IMR-90 (cell line): ENCODE results near the gene STARD6. TPM values are rescaled to one million over a fixed set of nuclear protein-coding genes. Genes with fewer than 3 reads are reported as not detected.
A peak's percentile ranks its signal among the peaks of the same experiment; 100 is the strongest.
"Not testable (repeated sequence)": the region's sequence is repeated elsewhere in the genome, so short reads cannot be mapped to it uniquely, and the experiment has no call there.

ENCODE experiments used
- ATAC-seq: fragments of 200-7000 bp; cut with Tn5 transposase; 2 replicates; pipeline ENCODE4 v1.9.1; 2020; ENCODE audit warnings: low read depth, mild to moderate bottlenecking, moderate library complexity
- BruUV-seq: library from RNA; stranded (reverse); fragments of 400-500 nt; replicated peaks from 2 replicates; lab custom pipeline; 2021; lab: Mats Ljungman, UMichigan
- CTCF ChIA-PET: fragments of 300-600 bp; formaldehyde crosslinking; extraction: SDS; loops from one replicate; lab custom pipeline; 2021; ENCODE audit warnings: antibody characterized with exemption; lab: Yijun Ruan, JAX
- POLR2A ChIA-PET: fragments of 300-600 bp; sonication (Branson Sonifier 250); formaldehyde crosslinking; loops from one replicate; lab custom pipeline; 2022; ENCODE audit warnings: antibody characterized with exemption; ENCODE audit not compliant: unreplicated experiment; lab: Charles Lee
- DNase-seq: peaks from one replicate; pipeline ENCODE4 v3.0.0; 2013
- H2AFZ ChIP-seq: replicated peaks from 2 replicates; pipeline ENCODE3; 2013; ENCODE audit warnings: low read length, mild to moderate bottlenecking; ENCODE audit not compliant: poor library complexity
- H2AK5ac ChIP-seq: 2 replicates; pipeline ENCODE4 v1.6.1; 2013; ENCODE audit warnings: low read depth, low read length, inconsistent platforms
- H2AK9ac ChIP-seq: replicated peaks from 2 replicates; pipeline ENCODE3; 2013; ENCODE audit warnings: mild to moderate bottlenecking, low read depth, low read length, moderate library complexity; ENCODE audit not compliant: poor library complexity
- H2BK120ac ChIP-seq: 2 replicates; pipeline ENCODE4 v1.6.1; 2013; ENCODE audit warnings: low read depth, low read length, inconsistent platforms
- H2BK15ac ChIP-seq: 3 replicates; pipeline ENCODE4 v1.6.1; 2013; ENCODE audit warnings: low read depth, low read length, inconsistent platforms
- H2BK20ac ChIP-seq: 2 replicates; pipeline ENCODE4 v1.6.1; 2013; ENCODE audit warnings: low read depth, mild to moderate bottlenecking, inconsistent platforms, low read length, moderate library complexity
- H2BK5ac ChIP-seq: 2 replicates; pipeline ENCODE4 v1.6.1; 2013; ENCODE audit warnings: mild to moderate bottlenecking, low read depth, low read length, inconsistent platforms; ENCODE audit not compliant: poor library complexity, severe bottlenecking
- H3K14ac ChIP-seq: replicated peaks from 2 replicates; pipeline ENCODE4 v1.6.1; 2013; ENCODE audit warnings: low read depth, low read length, inconsistent platforms
- H3K18ac ChIP-seq: 2 replicates; pipeline ENCODE4 v1.6.1; 2013; ENCODE audit warnings: low read depth, low read length, control low read depth
- H3K23ac ChIP-seq: 2 replicates; pipeline ENCODE4 v1.6.1; 2013; ENCODE audit warnings: low read depth, low read length, inconsistent platforms
- H3K27ac ChIP-seq: 2 replicates; pipeline ENCODE4 v1.5.1; 2013; ENCODE audit warnings: mild to moderate bottlenecking, control low read depth, low read length; ENCODE audit not compliant: insufficient read depth
- H3K27me3 ChIP-seq: 2 replicates; pipeline ENCODE4 v1.6.1; 2013; ENCODE audit warnings: low read length; ENCODE audit not compliant: control insufficient read depth, insufficient read depth
- H3K36me3 ChIP-seq: 2 replicates; pipeline ENCODE4 v1.6.1; 2013; ENCODE audit warnings: low read length, mixed read lengths; ENCODE audit not compliant: control insufficient read depth, insufficient read depth
- H3K4ac ChIP-seq: 2 replicates; pipeline ENCODE4 v1.6.1; 2013; ENCODE audit warnings: low read depth, low read length, inconsistent platforms
- H3K4me1 ChIP-seq: 2 replicates; pipeline ENCODE4 v1.6.1; 2013; ENCODE audit warnings: low read length, mixed read lengths; ENCODE audit not compliant: control insufficient read depth, insufficient read depth
- H3K4me2 ChIP-seq: 2 replicates; pipeline ENCODE4 v1.6.1; 2013; ENCODE audit warnings: low read depth, mild to moderate bottlenecking, control low read depth, low read length, moderate library complexity
- H3K4me3 ChIP-seq: 2 replicates; pipeline ENCODE4 v1.5.1; 2013; ENCODE audit warnings: low read depth, mild to moderate bottlenecking, control low read depth, low read length, moderate library complexity; ENCODE audit not compliant: insufficient read depth
- H3K56ac ChIP-seq: 2 replicates; pipeline ENCODE4 v1.6.1; 2013; ENCODE audit warnings: low read length, inconsistent platforms; ENCODE audit not compliant: insufficient read depth; ENCODE audit errors: extremely low read depth
- H3K79me1 ChIP-seq, 2 experiments: 2 replicates each; pipeline ENCODE4 v1.6.1; 2013; ENCODE audit warnings: low read length in 2 of 2, inconsistent platforms in 1 of 2, low read depth in 1 of 2
- H3K9ac ChIP-seq: 2 replicates; pipeline ENCODE4 v1.6.1; 2013; ENCODE audit warnings: low read depth, low read length, control low read depth
- H3K9me1 ChIP-seq: 2 replicates; pipeline ENCODE4 v1.6.1; 2013; ENCODE audit warnings: low read length, inconsistent platforms; ENCODE audit not compliant: insufficient read depth
- H3K9me3 ChIP-seq: 2 replicates; pipeline ENCODE4 v1.6.1; 2013; ENCODE audit warnings: low read length; ENCODE audit not compliant: control insufficient read depth, insufficient read depth
- H4K20me1 ChIP-seq: 2 replicates; pipeline ENCODE4 v1.6.1; 2013; ENCODE audit warnings: low read length, inconsistent platforms; ENCODE audit not compliant: insufficient read depth
- H4K5ac ChIP-seq: 2 replicates; pipeline ENCODE4 v1.6.1; 2013; ENCODE audit warnings: mild to moderate bottlenecking, low read depth, low read length, control low read depth
- H4K8ac ChIP-seq, 2 experiments: 2 replicates each; pipeline ENCODE4 v1.6.1; 2013; ENCODE audit warnings: low read depth in 2 of 2, low read length in 2 of 2, control low read depth in 1 of 2, inconsistent platforms in 1 of 2
- H4K91ac ChIP-seq: 2 replicates; pipeline ENCODE4 v1.6.1; 2013; ENCODE audit warnings: low read depth, low read length, inconsistent platforms; ENCODE audit not compliant: insufficient read depth
- WGBS, 2 experiments: methylation state at CpG; one replicate each; pipeline versions ENCODE4 v1.1.5 to v1.1.7; 2013; ENCODE audit warnings: missing lambda C conversion rate in 2 of 2; ENCODE audit not compliant: insufficient read length in 1 of 2; ENCODE audit errors: extremely low coverage in 2 of 2; 5-methylcytosine and 5-hydroxymethylcytosine counted together
- dilution Hi-C: fragments of 300-500 bp; cut with HindIII; formaldehyde crosslinking; loops from one replicate; pipeline ENCODE4 v1.14.3; 2018; ENCODE audit warnings: low sequenced_read_pairs; ENCODE audit not compliant: unreplicated experiment
- in situ Hi-C: fragments of 300-500 bp; cut with MboI; formaldehyde crosslinking; loops from 3 replicates; pipeline ENCODE4 v1.14.3; 2019; ENCODE audit warnings: low sequenced_read_pairs, inconsistent platforms, mixed read lengths
- intact Hi-C: fragments of 100-400 bp; cut with micrococcal nuclease; formaldehyde crosslinking; loops from 2 replicates; pipeline ENCODE4 v1.10.0; 2022
- polyA plus RNA-seq, 3 experiments: library from polyadenylated mRNA; depleted of rRNA; stranded (reverse); fragments of >200 nt; gene quantifications; 2 replicates each; pipeline ENCODE4 v1.2.3, GENCODE V29; 2012; ENCODE audit warnings: low replicate concordance in 1 of 3
- total RNA-seq: library from RNA; depleted of rRNA; stranded (reverse); fragments of >200 nt; gene quantifications from 2 replicates; pipeline ENCODE4 v1.2.3, GENCODE V29; 2012

The STARD6 gene
- total and polyA plus RNA-seq, 2 of the 4 experiments (the other 2 are of a cell fraction), result not detected

DNA sequence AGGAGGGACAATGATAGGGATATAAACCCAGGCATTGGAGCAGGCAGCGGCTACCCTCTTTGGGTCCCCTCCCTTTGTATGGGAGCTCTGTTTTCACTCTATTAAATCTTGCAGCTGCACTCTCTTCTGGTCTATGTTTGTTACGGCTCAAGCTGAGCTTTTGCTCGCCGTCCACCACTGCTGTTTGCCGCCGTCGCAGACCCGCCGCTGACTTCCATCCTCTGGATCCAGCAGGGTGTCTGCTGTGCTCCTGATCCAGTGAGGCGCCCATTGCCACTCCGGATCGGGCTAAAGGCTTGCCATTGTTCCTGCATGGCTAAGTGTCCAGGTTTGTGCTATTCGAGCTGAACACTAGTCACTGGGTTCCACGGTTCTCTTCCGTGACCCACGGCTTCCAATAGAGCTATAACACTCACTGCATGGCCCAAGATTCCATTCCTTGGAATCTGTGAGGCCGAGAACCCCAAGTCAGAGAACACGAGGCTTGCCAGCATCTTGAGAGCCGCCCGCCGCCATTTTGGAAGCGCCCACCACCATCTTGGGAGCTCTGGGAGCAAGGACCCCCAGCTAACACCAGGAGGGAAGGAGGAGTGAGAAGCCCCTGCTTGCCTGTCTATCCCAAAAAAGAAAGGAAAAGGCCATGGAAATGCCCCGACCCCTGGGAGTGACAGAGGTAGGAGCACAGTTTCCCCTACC is 29.3 kb upstream of the STARD6 start:
- H2BK20ac ChIP-seq, H3K18ac ChIP-seq, H3K4me2 ChIP-seq, intact Hi-C loops, H3K27me3 ChIP-seq, H3K4me3 ChIP-seq, H4K91ac ChIP-seq, H3K27ac ChIP-seq, H3K56ac ChIP-seq, H3K4me1 ChIP-seq, H4K20me1 ChIP-seq, H2AK5ac ChIP-seq, H3K36me3 ChIP-seq, H2BK15ac ChIP-seq, ATAC-seq, H3K14ac ChIP-seq, dilution Hi-C loops, H2BK120ac ChIP-seq, H3K9me1 ChIP-seq, H3K4ac ChIP-seq, H2AK9ac ChIP-seq, H2BK5ac ChIP-seq, BruUV-seq, DNase-seq, H4K8ac ChIP-seq, H3K79me1 ChIP-seq, POLR2A ChIA-PET, H3K9ac ChIP-seq, H3K9me3 ChIP-seq, H3K23ac ChIP-seq, H4K5ac ChIP-seq: not testable (repeated sequence)
- H2AFZ ChIP-seq, result peak overlapping the region; percentile 28
- in situ Hi-C loops, result loop anchor here (10.0 kb wide), 1 partner anchor 588 kb away; no protein-coding TSS in a partner anchor
- CTCF ChIA-PET, result interaction anchor here (0.6 to 1.6 kb wide), 2 partner anchors 26 to 971 kb away, joined by 3 read pairs; no protein-coding TSS in a partner anchor
- 99% methylated on average over 11 of the region's 23 CpGs; no CpG with 5 or more reads in 1 of the 2 experiments for WGBS, 2 experiments
